Parathyroid adenoma (tissue), 2 donors: ENCODE measurements around the gene KCNIP3.

Experiments used
- H2AFZ ChIP-seq: fragments of 300-600 bp; sonication (generic); one replicate; pipeline ENCODE4 v1.7.0; 2017; ENCODE audit warnings: antibody characterized with exemption, mild to moderate bottlenecking
- H3K27ac ChIP-seq: fragments of 300-600 bp; sonication (generic); one replicate; pipeline ENCODE4 v1.7.0; 2017
- H3K27me3 ChIP-seq: fragments of 300-600 bp; sonication (generic); one replicate; pipeline ENCODE4 v1.7.0; 2017; ENCODE audit warnings: low read length; ENCODE audit not compliant: control insufficient read depth, insufficient read depth
- H3K36me3 ChIP-seq: fragments of 300-600 bp; sonication (generic); one replicate; pipeline ENCODE4 v1.7.0; 2017; ENCODE audit warnings: low read length; ENCODE audit not compliant: control insufficient read depth, insufficient read depth
- H3K4me1 ChIP-seq: fragments of 300-600 bp; sonication (generic); one replicate; pipeline ENCODE4 v1.7.0; 2017; ENCODE audit warnings: control low read depth
- H3K4me2 ChIP-seq: fragments of 300-600 bp; sonication (generic); one replicate; pipeline ENCODE4 v1.7.0; 2017; ENCODE audit warnings: low read length
- H3K4me3 ChIP-seq: fragments of 300-600 bp; sonication (generic); one replicate; pipeline ENCODE4 v1.7.0; 2017; ENCODE audit warnings: low read depth, low read length
- H3K79me2 ChIP-seq: fragments of 300-600 bp; sonication (generic); one replicate; pipeline ENCODE4 v1.7.0; 2017; ENCODE audit warnings: control low read depth
- H3K9ac ChIP-seq: fragments of 300-600 bp; sonication (generic); one replicate; pipeline ENCODE4 v1.7.0; 2017; ENCODE audit warnings: mild to moderate bottlenecking
- H3K9me3 ChIP-seq: fragments of 300-600 bp; sonication (generic); one replicate; pipeline ENCODE4 v1.7.0; 2017; ENCODE audit warnings: low read length; ENCODE audit not compliant: control insufficient read depth
- CTCF ChIP-seq: fragments of 300-600 bp; sonication (generic); IDR thresholded peaks from one replicate; pipeline ENCODE4 v1.7.0; 2017; ENCODE audit warnings: antibody characterized with exemption, mild to moderate bottlenecking
- donor health status: primary hyperparathyroidism.

Gene KCNIP3

GRCh38 chr2:95325026-95325425 is 27.9 kb downstream of the KCNIP3 start:
- Histone ChIP-seq H3K79me2 (no peaks in the 10 kb centered on the region), H3K27ac (no peak overlapping the region), H3K4me1 (peaks cover 36% of the 10 kb centered on the region), H2AFZ (no peak overlapping the region), H3K9ac (no peak overlapping the region), H3K4me2 (no peak overlapping the region), H3K27me3 (no peaks in the 10 kb centered on the region), H3K4me3 (no peak overlapping the region), H3K36me3 (no peaks in the 10 kb centered on the region), H3K9me3 (no peaks in the 10 kb centered on the region)
- no peak for TF ChIP-seq CTCF

DNA sequence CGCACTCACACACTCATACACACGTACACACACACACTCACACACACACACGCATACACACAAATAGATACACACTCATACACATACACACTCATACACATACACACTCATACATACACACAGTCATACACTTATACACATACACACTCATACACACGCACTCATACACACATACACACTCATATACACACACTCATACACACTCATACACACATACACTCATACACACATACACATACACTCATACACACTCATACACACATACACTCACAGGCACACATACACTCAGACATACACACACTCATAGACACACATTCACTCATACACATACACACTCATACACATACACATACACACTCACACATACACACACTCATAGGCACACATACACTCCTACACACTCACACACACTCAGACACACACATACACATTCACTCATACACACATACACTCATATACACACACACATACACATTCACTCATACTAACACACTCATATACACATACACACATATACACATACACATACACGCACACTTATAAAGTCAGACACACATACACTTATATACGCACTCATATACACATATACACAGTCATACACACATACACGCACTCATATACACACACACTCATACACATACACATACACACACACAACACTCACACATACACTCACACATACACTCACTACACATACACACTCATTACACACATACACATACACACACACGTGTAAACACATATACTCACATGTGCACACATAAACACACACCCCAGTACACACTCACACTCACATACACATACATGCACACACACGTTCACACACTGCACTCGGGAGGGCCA is 28.7 kb downstream of the KCNIP3 start:
- Histone ChIP-seq H3K4me3 (no peak overlapping the region), H2AFZ (no peak overlapping the region), H3K27ac (no peak overlapping the region), H3K27me3 (no peaks in the 10 kb centered on the region), H3K4me1 (peaks cover 44% of the 10 kb centered on the region), H3K36me3 (no peaks in the 10 kb centered on the region), H3K9ac (no peak overlapping the region), H3K9me3 (no peaks in the 10 kb centered on the region), H3K4me2 (no peak overlapping the region), H3K79me2 (no peaks in the 10 kb centered on the region)
- TF ChIP-seq CTCF, result no peak

- peak overlapping the region; percentile 7 for H2AFZ ChIP-seq
- no peak overlapping the region for H3K27ac ChIP-seq
- no peaks in the 10 kb centered on the region for H3K9me3 ChIP-seq
- H3K9ac ChIP-seq, result no peak overlapping the region
- no peak overlapping the region for H3K4me2 ChIP-seq
- H3K4me1 ChIP-seq, result peaks cover 52% of the 10 kb centered on the region
- no peaks in the 10 kb centered on the region for H3K36me3 ChIP-seq
- H3K27me3 ChIP-seq, result no peaks in the 10 kb centered on the region
- no peaks in the 10 kb centered on the region for H3K79me2 ChIP-seq
- no peak overlapping the region for H3K4me3 ChIP-seq
- TF ChIP-seq CTCF, result no peak
Measured at GRCh38 chr2:95326433-95327140, 29.4 kb downstream of the KCNIP3 start.

DNA sequence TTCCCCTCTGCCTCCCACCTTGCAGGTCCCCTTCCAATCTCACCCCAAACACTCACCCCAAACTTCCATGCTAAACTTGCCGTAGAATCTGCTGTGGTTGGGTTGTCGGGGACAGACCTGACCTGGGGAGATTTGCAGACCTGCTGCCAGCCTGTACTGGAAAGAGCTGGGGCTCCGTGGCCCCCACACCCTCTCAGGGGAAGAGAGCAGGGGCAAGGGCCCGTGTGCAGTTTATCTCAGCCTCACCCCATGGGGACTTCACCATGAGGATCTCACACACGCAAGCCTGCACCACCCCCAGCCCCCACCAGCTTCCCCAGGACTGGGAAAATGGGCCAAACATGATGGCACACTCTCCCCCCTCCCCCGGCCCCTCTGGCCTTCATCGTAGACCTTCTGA is 30.7 kb downstream of the KCNIP3 start:
- H3K79me2 ChIP-seq, result no peaks in the 10 kb centered on the region
- peaks cover 65% of the 10 kb centered on the region for H3K4me1 ChIP-seq
- no peaks in the 10 kb centered on the region for H3K27me3 ChIP-seq
- no peak overlapping the region for H3K4me3 ChIP-seq
- H3K36me3 ChIP-seq, result no peaks in the 10 kb centered on the region
- no peak for TF ChIP-seq CTCF
- H3K27ac ChIP-seq, result peak overlapping the region; percentile 97
- H3K9me3 ChIP-seq, result no peaks in the 10 kb centered on the region
- no peak overlapping the region for H3K4me2 ChIP-seq
- H2AFZ ChIP-seq, result peak overlapping the region; percentile 57
- H3K9ac ChIP-seq, result no peak overlapping the region
